ENCODE data around the gene KAT6B.

Gene KAT6B

GRCh38 chr10:74824184-74824899, 2.1 kb upstream of the KAT6B start:
- no peak for DNase-seq

GRCh38 chr10:74824900-74825370, 1.5 kb upstream of the KAT6B start:
- DNase-seq, result no peak

GRCh38 chr10:74825371-74826141, 844 bp upstream of the KAT6B start:
- DNase-seq, result peak; percentile 46

GRCh38 chr10:74827045-74827441, 643 bp downstream of the KAT6B start:
- no peak for DNase-seq

- no peak for DNase-seq
Observed at GRCh38 chr10:74827694-74828093, 1.3 kb downstream of the KAT6B start.

GRCh38 chr10:74828946-74829345, 2.5 kb downstream of the KAT6B start:
- DNase-seq, result no peak

- DNase-seq, result no peak
Observed at GRCh38 chr10:74831518-74832120, 5.2 kb downstream of the KAT6B start.

- no peak for DNase-seq
Observed at GRCh38 chr10:74835963-74836362, 9.6 kb downstream of the KAT6B start.

- DNase-seq, result no peak
Observed at GRCh38 chr10:74836877-74837276, 10.5 kb downstream of the KAT6B start.

GRCh38 chr10:74837743-74838142, 11.3 kb downstream of the KAT6B start:
- no peak for DNase-seq

- DNase-seq, result no peak
Observed at GRCh38 chr10:74839708-74840107, 13.3 kb downstream of the KAT6B start.

GRCh38 chr10:74841265-74841973, 15.0 kb downstream of the KAT6B start:
- no peak for DNase-seq

GRCh38 chr10:74842301-74842954, 16.0 kb downstream of the KAT6B start:
- DNase-seq, result no peak

GRCh38 chr10:74846958-74847357, 20.6 kb downstream of the KAT6B start:
- no peak for DNase-seq

GRCh38 chr10:74851831-74852230, 25.4 kb downstream of the KAT6B start:
- no peak for DNase-seq

GRCh38 chr10:74852381-74852780, 26.0 kb downstream of the KAT6B start:
- DNase-seq, result no peak

GRCh38 chr10:74854610-74855009, 28.2 kb downstream of the KAT6B start:
- DNase-seq, result no peak

GRCh38 chr10:74855027-74855426, 28.6 kb downstream of the KAT6B start:
- DNase-seq, result no peak

GRCh38 chr10:74855439-74855838, 29.0 kb downstream of the KAT6B start:
- DNase-seq, result no peak

- DNase-seq, result no peak
Observed at GRCh38 chr10:74856940-74857339, 30.5 kb downstream of the KAT6B start.

GRCh38 chr10:74857586-74857985, 31.2 kb downstream of the KAT6B start:
- no peak for DNase-seq

GRCh38 chr10:74859546-74859945, 33.1 kb downstream of the KAT6B start:
- DNase-seq, result no peak

GRCh38 chr10:74862625-74863024, 36.2 kb downstream of the KAT6B start:
- no peak for DNase-seq

Data from T1000 (cell line).